ENCODE data around the gene GOSR2.

The GOSR2 gene

DNA sequence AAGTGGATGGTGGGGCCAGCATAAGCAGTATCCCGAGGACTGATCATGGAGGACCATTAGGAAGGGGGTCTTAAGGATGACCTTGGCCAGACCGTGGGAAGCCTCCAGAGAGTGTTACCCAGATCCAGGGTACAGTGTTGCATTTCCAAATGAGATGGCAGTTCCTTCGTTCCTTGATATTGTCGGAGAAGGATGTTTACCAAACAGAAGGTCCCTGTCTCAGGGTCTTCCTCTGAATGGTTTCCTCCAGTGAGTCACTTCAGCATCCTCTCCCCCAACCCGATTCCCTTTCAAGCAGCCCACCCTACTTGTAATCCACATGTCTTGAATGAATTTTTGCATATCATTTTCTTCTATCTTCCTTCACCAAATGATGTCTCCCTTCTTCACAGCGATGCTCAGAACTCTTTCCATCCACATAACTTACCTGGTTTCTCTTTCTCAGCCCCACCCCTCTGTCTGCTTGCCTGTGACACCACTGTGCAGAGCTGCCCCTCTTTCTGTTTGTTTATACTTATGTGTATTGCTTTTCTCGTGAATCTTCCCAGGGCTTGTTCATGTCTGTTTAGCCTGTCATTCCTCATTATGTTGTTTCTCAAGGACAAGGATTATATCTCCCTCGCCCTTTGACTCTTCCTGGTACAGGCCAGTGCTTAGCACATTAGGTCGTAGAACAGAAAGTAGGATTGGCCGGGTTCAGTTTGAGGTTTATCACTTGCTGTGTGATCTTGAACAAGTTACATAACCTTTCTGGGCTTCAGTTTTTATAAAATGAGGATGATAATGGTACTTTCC lies 5.7 kb downstream of the GOSR2 start:
- in situ Hi-C loops (cut with MboI; ENCODE audit: low sequenced_read_pairs), result no loop called here

- in situ Hi-C loops (cut with MboI; ENCODE audit: low sequenced_read_pairs), result no loop called here
Observed at GRCh38 chr17:46929413-46929812, 6.5 kb downstream of the GOSR2 start.

- in situ Hi-C loops (cut with MboI; ENCODE audit: low sequenced_read_pairs), result no loop called here
Observed at GRCh38 chr17:46930051-46930450, 7.1 kb downstream of the GOSR2 start.

GRCh38 chr17:46931596-46931995 lies 8.6 kb downstream of the GOSR2 start:
- in situ Hi-C loops (cut with MboI; ENCODE audit: low sequenced_read_pairs), result no loop called here

GRCh38 chr17:46935658-46936266 lies 12.8 kb downstream of the GOSR2 start:
- in situ Hi-C loops (cut with MboI; ENCODE audit: low sequenced_read_pairs), result no loop called here

- in situ Hi-C loops (cut with MboI; ENCODE audit: low sequenced_read_pairs), result no loop called here
Observed at GRCh38 chr17:46940692-46941404, 17.9 kb downstream of the GOSR2 start.

DNA sequence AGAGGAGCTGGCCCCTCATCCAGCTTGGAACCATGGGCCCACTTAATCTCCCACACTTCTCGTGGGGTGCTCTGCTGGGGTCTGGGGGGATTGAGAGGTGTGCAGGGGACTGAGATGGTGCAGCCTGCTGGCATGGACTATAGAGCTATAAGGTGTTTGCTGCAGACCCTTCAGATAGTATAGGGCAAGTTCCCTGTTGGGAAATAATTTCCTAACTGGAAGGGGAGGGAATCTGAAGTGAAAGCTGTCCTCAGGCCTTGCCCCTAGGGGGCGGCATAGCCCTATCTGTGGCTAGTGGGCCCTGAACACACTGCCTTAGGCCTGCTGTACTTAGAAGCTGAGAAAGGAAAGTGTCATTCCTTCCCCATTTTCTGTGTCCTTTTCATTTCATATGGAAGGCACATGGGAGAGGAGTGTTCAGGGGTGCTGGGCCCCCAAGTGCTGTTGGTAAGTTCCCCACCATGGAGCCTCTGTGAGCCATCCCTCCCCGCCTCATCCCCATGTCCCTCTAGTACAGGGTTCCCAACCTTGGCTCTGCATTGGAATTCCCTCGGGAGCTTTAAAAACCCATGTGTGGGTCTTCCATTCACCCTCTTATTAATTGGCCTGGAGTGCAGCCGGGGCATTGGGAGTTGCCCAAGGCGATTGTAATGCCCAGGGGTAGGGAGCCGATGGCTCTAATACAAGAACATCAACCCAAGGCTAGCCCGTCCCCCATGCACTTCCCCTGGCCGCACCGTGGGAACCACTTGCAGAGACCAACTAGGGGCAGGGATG lies 19.7 kb downstream of the GOSR2 start:
- in situ Hi-C loops (cut with MboI; ENCODE audit: low sequenced_read_pairs), result no loop called here

GRCh38 chr17:46943218-46943500 lies 20.2 kb downstream of the GOSR2 start:
- in situ Hi-C loops (cut with MboI; ENCODE audit: low sequenced_read_pairs), result no loop called here

GRCh38 chr17:46943501-46944393 lies 20.8 kb downstream of the GOSR2 start:
- in situ Hi-C loops (cut with MboI; ENCODE audit: low sequenced_read_pairs), result no loop called here

GRCh38 chr17:46944931-46945330 lies 22.0 kb downstream of the GOSR2 start:
- in situ Hi-C loops (cut with MboI; ENCODE audit: low sequenced_read_pairs), result no loop called here

GRCh38 chr17:46947216-46947615 lies 24.3 kb downstream of the GOSR2 start:
- in situ Hi-C loops (cut with MboI; ENCODE audit: low sequenced_read_pairs), result no loop called here

- in situ Hi-C loops (cut with MboI; ENCODE audit: low sequenced_read_pairs), result no loop called here
Observed at GRCh38 chr17:46948544-46948943, 25.6 kb downstream of the GOSR2 start.

DNA sequence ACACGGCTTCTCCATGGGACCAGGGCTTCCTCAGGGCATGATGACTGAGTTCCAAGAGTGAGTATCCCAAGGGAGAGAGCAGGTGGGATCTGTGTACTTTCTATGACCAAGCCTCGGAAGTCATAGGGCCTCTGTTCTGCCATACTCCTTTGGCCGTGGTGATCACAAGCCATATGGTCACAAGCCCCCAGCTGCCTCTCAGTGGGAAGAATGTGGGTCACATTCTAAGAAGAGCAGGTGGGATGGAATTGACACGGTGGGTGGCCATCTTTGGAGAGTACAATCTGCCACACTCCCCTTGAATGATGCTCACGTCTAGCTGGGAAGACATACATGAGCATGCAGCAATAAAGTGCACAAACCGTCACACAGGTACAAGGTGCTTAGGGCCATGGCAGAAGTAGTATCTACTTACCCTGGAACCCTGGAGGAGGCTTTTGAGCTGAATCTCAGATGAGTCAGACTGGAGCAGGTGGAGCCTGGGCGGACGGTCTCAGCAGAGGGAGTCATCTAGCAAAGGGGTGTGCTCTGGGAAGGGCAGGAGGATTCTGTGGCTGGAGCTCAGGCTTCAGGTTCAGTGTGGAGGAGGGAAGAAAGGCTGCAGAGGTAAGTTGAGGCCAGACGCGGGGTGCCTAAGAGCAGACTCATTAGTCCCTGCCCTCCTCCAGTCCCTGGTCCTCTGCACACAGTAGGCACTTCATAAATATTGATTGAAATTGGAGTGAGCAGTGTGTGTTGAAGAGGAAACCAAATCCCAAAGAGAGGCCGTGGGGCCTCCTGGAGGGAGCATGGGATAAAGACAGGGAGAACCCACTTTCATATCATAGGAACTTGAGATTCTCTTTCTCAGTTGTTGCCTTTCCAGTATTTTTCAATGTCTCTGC lies 26.6 kb downstream of the GOSR2 start:
- in situ Hi-C loops (cut with MboI; ENCODE audit: low sequenced_read_pairs), result loop anchor here (25.0 kb wide), 1 partner anchor 838 kb away; no protein-coding TSS in a partner anchor

DNA sequence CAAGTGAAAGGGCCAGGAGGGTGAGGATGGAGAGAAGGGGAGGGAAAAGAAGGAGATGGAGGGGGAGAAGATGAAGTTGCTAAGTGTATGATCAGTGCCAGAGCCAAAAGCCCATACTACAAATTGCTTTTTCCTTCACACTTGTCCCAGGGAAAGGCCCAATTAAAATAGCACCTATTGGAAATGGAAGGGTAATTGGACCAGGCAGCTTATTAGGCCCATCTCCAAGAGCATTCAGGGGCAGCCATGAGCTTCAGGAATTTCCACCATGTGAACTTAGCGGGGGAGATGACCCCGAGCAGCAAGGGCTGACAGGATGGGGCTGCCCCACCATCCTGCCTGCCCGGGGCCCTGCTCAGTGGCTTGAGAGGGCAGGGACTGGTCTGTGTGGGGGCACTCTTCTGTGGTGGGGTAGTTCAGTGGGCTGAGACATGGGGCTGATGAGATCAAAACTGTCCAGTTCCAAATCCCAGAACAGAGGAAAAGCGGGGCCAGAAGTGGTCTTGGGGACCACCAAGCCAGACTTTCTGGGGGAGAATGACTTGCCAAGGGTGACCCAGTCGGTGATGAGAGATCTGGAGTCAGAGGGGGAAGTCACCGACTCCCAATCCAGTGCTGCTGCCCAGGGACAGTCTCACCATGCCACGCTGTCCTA lies 27.5 kb downstream of the GOSR2 start:
- in situ Hi-C loops (cut with MboI; ENCODE audit: low sequenced_read_pairs), result loop anchor here (25.0 kb wide), 1 partner anchor 837 kb away; no protein-coding TSS in a partner anchor

DNA sequence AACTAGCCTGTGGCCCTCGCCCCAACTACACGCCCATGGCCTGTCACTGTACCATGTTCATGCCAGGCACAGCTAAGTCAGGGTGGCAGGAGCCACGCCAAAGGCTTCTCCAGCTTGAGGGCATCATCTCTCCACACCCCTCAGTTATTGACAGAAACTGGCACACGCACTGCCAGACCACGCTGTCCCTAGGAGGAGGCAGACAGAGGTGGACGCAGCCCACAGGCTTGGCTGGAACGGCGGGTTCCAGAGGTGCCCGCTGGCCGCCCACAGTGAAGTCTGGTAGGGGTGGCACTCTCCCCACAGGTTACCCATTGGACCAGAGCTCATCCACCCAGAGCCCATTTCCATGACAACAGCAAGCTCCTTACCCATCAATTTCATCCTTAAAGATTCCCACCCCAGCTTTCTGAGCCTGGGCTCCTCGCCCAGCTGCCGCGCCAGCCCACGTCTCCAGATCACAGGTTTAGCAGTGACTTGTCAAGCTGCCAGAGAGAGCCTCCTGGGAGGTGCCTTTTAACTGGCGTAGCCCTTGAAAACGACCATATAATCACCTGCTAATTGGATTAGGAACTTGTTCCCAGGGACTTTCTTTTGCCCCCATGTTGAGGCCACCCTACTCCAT lies 28.1 kb downstream of the GOSR2 start:
- in situ Hi-C loops (cut with MboI; ENCODE audit: low sequenced_read_pairs), result loop anchor here (25.0 kb wide), 1 partner anchor 836 kb away; no protein-coding TSS in a partner anchor

DNA sequence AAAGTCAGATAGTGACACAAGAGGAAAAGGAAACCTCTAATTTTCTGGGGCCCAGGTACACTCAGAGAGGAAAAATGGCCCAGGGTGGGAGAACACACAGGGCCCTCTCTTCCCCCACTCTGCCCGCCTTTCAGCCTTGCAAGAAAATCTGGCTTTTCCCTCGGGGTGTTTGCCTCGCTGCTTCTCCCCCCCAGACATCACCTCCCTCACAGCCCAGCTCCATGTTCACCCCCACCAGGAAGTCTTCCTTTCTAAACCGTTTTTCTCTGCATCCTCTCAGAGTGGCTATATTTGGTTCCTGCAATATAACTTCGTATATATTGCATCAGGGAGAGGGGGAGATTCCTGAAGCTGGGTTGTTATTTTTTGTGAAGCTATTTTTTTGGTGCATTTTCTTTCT lies 28.7 kb downstream of the GOSR2 start:
- in situ Hi-C loops (cut with MboI; ENCODE audit: low sequenced_read_pairs), result loop anchor here (25.0 kb wide), 1 partner anchor 836 kb away; no protein-coding TSS in a partner anchor

- in situ Hi-C loops (cut with MboI; ENCODE audit: low sequenced_read_pairs), result loop anchor here (25.0 kb wide), 1 partner anchor 835 kb away; no protein-coding TSS in a partner anchor
Observed at GRCh38 chr17:46952115-46952514, 29.2 kb downstream of the GOSR2 start.

GRCh38 chr17:46953191-46953590 lies 30.2 kb downstream of the GOSR2 start:
- in situ Hi-C loops (cut with MboI; ENCODE audit: low sequenced_read_pairs), result loop anchor here (25.0 kb wide), 1 partner anchor 834 kb away; no protein-coding TSS in a partner anchor
